ENCODE results near the gene MORN1. TPM values are rescaled to one million over a fixed set of nuclear protein-coding genes. Genes with fewer than 3 reads are reported as not detected.

The MORN1 gene
- total RNA-seq, 4 donors from 2014 or later, result 7.0 to 9.8 (median 8.0) TPM

DNA sequence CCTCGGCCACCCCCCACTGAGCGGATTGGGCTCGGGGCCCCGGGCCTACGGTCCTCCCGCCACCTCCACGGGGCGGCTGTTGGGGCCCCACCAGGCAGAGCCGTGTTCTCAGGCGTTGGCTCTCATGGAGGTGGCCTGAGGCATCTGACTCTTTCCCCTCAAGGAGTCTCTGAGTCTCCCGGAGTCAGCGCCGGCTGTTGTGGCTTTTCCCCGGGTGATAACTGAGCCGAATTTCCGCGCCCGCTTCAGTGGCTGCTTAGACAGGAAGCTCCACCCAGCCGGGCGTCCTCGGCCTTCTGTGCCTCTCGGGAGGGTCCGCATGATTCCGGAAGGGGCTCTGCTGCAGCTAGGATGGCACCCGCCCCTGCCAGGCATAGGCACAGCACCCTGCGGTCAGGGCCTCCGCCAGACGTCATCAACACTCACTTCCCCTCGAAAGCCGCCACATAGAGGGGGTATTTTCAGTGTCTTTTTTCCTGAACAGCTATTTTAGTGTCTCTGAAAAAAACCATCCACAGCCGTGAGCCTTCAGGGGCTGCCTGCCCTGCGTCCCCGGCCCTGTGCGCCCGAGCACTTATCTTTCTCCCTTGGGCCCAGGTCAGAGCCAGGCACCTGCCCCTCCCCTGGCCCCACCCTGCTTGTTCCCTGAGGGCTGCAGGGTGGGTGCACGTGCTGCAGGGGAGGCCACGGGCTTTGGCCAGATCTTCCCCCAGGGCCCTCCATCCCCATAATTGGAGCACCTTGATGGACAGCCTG lies 90.3 kb downstream of the MORN1 start:
- Histone ChIP-seq H3K36me3 (peaks cover 16 to 35% (median 34%) of the 10 kb centered on the region in 4 donors), H3K4me3 (peak overlapping the region; percentile 28 to 44 (median 36)), H3K4me1 (peaks cover 59 to 100% (median 94%) of the 10 kb centered on the region in 4 donors), H3K27me3 (no peaks in the 10 kb centered on the region), H3K27ac (replicated peaks in 1 of 4) (peak overlapping the region; percentile 71 to 84 (median 78)), H3K9me3 (no peaks in the 10 kb centered on the region)
- WGBS, result 40% methylated on average over 16 of the region's 37 CpGs
- DNase-seq (ENCODE audit: extremely low spot score), result peak; percentile 96
- TF ChIP-seq EP300 (IDR thresholded peaks at IDR 0.05) (peak; percentile 38), POLR2A (IDR thresholded peaks at IDR 0.05; ENCODE audit: low read depth) (no peak), POLR2AphosphoS5 (IDR thresholded peaks at IDR 0.05) (peak; percentile 56 to 63)
- intact Hi-C loops (cut with DNase I), result no loop called here

DNA sequence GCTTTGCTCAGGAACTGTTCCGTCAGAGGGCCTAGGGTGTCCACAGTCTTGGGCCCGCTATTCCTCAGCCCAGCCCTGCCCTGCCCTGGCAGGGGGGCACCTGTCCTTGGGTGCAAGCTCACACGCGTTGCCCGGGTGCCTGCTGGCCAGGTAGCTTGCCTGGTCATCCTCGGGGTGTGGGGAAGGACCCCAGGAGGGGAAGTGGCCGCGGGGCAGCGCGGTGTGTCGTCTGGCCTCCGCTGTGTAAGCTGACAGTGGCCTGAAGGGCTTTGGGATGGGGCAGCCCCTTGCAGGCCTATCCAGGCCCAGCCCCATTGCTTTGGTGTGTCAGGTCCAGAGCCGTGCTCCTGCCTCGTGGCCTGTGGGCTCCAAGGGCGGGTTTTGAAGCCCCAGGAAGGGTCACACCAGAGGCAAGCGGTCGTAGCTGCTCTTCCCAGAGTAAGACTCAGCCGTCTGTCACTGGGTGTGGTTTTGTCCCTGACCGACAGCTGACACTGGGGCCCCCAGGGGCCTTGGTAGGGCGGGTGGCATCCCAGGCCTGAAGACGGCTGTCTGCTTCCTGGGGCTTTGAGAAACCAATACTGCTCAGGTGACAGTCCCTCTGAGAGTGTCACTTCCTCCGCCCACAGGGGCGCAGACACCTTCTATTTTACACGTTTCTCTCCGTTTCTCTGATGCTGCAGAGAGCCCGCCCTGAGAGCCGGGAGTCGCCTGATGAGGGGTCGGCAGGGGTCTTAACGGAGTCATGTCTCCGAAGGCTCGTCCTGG lies 91.2 kb downstream of the MORN1 start:
- DNase-seq (ENCODE audit: extremely low spot score), result no peak
- peaks cover 13 to 27% (median 25%) of the 10 kb centered on the region in 4 donors for H3K36me3 ChIP-seq
- H3K4me1 ChIP-seq, result peaks cover 59 to 100% (median 95%) of the 10 kb centered on the region in 4 donors
- H3K9me3 ChIP-seq, result no peaks in the 10 kb centered on the region
- intact Hi-C loops (cut with DNase I), result no loop called here
- peak overlapping the region; percentile 71 to 84 (median 78) for H3K27ac ChIP-seq (replicated peaks in 1 of 4)
- H3K4me3 ChIP-seq, result peak overlapping the region; percentile 28 to 44 (median 36)
- TF ChIP-seq POLR2A (IDR thresholded peaks at IDR 0.05; ENCODE audit: low read depth) (no peak), POLR2AphosphoS5 (IDR thresholded peaks at IDR 0.05) (no peak), EP300 (IDR thresholded peaks at IDR 0.05) (no peak)
- TF ChIP-seq, protein P1, sequence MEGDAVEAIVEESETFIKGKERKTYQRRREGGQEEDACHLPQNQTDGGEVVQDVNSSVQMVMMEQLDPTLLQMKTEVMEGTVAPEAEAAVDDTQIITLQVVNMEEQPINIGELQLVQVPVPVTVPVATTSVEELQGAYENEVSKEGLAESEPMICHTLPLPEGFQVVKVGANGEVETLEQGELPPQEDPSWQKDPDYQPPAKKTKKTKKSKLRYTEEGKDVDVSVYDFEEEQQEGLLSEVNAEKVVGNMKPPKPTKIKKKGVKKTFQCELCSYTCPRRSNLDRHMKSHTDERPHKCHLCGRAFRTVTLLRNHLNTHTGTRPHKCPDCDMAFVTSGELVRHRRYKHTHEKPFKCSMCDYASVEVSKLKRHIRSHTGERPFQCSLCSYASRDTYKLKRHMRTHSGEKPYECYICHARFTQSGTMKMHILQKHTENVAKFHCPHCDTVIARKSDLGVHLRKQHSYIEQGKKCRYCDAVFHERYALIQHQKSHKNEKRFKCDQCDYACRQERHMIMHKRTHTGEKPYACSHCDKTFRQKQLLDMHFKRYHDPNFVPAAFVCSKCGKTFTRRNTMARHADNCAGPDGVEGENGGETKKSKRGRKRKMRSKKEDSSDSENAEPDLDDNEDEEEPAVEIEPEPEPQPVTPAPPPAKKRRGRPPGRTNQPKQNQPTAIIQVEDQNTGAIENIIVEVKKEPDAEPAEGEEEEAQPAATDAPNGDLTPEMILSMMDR (IDR thresholded peaks at IDR 0.05), result no peak
- no peaks in the 10 kb centered on the region for H3K27me3 ChIP-seq
- WGBS, result 65% methylated on average over 18 of the region's 32 CpGs

DNA sequence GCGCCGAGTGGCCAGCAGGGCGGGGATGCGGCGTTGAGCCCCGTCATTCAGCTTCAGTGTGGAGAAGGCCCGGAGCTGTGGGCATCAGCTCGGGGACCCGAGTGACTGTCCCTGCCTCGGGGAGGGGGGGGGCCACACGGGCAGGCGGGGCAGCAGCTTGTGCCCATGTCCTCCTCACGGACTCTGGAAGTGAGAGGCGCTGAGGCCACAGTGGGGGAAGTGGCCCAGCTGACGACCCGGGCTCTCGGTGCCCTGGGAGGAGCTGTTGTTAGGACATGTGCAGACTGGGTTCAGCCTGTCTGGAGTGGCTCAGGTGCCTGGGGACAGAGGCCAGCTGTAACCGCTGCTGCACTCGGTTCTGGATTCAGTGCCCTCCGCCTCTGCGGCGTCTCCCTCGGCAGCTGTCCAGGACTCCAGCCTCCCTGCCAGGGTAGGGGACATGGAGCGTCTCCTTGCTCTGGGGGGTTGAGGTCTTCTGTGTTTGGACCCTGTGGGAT lies 92.2 kb downstream of the MORN1 start:
- Histone ChIP-seq H3K4me3 (peak overlapping the region; percentile 18 to 41 (median 24)), H3K4me1 (peaks cover 59 to 100% (median 95%) of the 10 kb centered on the region in 4 donors), H3K27me3 (no peaks in the 10 kb centered on the region), H3K27ac (replicated peaks in 1 of 4) (peak overlapping the region; percentile 71 to 84 (median 78)), H3K9me3 (no peaks in the 10 kb centered on the region), H3K36me3 (peaks cover 7 to 17% (median 15%) of the 10 kb centered on the region in 4 donors)
- intact Hi-C loops (cut with DNase I), result loop anchor here (5.0 kb wide), 1 partner anchor 67 kb away; no protein-coding TSS in a partner anchor
- DNase-seq (ENCODE audit: extremely low spot score), result no peak
- TF ChIP-seq POLR2AphosphoS5 (IDR thresholded peaks at IDR 0.05) (peak; percentile 30 to 32), POLR2A (IDR thresholded peaks at IDR 0.05; ENCODE audit: low read depth) (no peak)
- 19% methylated on average over 6 of the region's 24 CpGs for WGBS

DNA sequence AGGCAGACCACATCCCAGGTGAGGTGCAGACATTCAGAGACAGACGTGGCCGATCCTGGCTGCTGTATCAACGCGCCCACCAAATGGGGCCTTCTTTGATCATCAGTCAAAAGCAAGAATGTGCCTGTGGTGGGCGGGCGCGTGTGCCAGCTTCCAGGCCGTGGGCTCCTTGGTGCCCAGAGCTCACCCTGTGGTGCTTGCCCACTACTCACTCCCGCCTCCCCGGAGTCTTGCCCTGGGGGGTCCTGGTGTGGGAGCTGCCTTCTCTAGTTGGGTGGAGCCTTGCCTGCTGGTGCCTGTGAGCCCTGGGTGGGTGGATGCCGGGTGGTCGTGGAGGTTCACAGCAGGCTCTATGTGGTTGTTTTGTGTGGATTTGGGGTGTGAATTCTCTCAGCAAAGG lies 92.7 kb downstream of the MORN1 start:
- WGBS, result 71% methylated on average over 7 of the region's 12 CpGs
- Histone ChIP-seq H3K4me3 (peak overlapping the region; percentile 18 to 41 (median 24)), H3K36me3 (peaks cover 2 to 12% (median 10%) of the 10 kb centered on the region in 4 donors), H3K27ac (replicated peaks in 1 of 4) (peak overlapping the region; percentile 71 to 84 (median 78)), H3K9me3 (no peaks in the 10 kb centered on the region), H3K4me1 (peaks cover 63 to 100% (median 95%) of the 10 kb centered on the region in 4 donors), H3K27me3 (no peaks in the 10 kb centered on the region)
- TF ChIP-seq POLR2AphosphoS5 (IDR thresholded peaks at IDR 0.05) (no peak), EP300 (IDR thresholded peaks at IDR 0.05) (no peak), POLR2A (IDR thresholded peaks at IDR 0.05; ENCODE audit: low read depth) (no peak)
- TF ChIP-seq, protein P1 (IDR thresholded peaks at IDR 0.05), result no peak
- intact Hi-C loops (cut with DNase I), result loop anchor here (5.0 kb wide), 1 partner anchor 66 kb away; no protein-coding TSS in a partner anchor
- no peak for DNase-seq (ENCODE audit: extremely low spot score)

DNA sequence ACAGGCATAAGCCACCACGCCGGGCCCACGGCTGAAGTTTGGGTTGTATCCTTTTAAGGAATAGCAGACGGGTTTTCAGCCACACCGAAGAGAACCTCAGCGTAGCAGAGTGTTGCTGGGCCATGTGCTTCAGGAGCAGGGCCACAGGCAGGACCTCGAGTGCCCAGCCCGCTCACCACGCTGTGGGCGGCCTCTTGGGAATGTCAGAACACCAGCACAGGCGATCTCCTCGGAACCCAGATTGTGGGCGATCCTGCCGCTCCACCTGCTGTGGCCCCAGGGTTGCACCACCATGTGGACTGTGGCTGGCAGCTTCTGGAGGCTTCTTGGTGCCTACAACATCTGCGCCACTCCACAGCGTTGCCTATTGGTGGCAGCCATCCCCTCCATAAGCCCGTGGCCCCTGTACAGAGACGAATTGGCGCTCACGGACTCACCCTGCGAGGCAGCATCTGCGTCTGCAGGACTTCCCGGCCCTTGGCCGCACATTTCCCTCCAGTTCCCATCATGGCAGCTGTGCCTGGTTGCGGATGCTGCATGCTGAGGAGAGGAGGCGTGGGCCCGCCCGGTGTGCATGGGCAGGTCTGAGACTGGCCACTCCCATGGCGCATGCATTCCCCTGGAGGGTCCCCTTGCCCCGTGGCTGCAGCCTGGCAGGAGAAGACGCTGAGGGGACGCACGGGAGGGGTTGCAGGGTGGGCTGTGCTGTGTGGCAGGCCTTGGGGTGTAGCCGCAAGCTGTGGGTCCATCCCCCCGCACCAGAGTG lies 93.9 kb downstream of the MORN1 start:
- Histone ChIP-seq H3K4me1 (peaks cover 76 to 100% (median 100%) of the 10 kb centered on the region in 4 donors), H3K9me3 (no peaks in the 10 kb centered on the region), H3K27me3 (no peaks in the 10 kb centered on the region), H3K36me3 (peaks cover 0 to 4% (median 0%) of the 10 kb centered on the region in 4 donors), H3K27ac (replicated peaks in 1 of 4) (peak overlapping the region in 1 of 4 donors; percentile 57), H3K4me3 (no peak overlapping the region)
- DNase-seq (ENCODE audit: extremely low spot score), result no peak
- no peak for TF ChIP-seq POLR2A (IDR thresholded peaks at IDR 0.05; ENCODE audit: low read depth)
- no peak for TF ChIP-seq EP300 (IDR thresholded peaks at IDR 0.05)
- no peak for TF ChIP-seq POLR2AphosphoS5 (IDR thresholded peaks at IDR 0.05)
- TF ChIP-seq, protein P1 (IDR thresholded peaks at IDR 0.05), result no peak
- 92% methylated on average over 16 of the region's 35 CpGs for WGBS
- intact Hi-C loops (cut with DNase I), result loop anchor here (5.0 kb wide), 1 partner anchor 65 kb away; no protein-coding TSS in a partner anchor

Data from esophagus muscularis mucosa (tissue), 4 donors.